HG03378 (cell line): ENCODE data around the gene RASIP1.
"Not testable (repeated sequence)": the region's sequence is repeated elsewhere in the genome, so short reads cannot be mapped to it uniquely, and the experiment has no call there.

Experiments used
- ATAC-seq: cut with Tn5 transposase; IDR thresholded peaks from one replicate; pipeline ENCODE4 v1.9.1; 2021; ENCODE audit warnings: mild to moderate bottlenecking, moderate library complexity; ENCODE audit not compliant: unreplicated experiment

RASIP1 gene

DNA sequence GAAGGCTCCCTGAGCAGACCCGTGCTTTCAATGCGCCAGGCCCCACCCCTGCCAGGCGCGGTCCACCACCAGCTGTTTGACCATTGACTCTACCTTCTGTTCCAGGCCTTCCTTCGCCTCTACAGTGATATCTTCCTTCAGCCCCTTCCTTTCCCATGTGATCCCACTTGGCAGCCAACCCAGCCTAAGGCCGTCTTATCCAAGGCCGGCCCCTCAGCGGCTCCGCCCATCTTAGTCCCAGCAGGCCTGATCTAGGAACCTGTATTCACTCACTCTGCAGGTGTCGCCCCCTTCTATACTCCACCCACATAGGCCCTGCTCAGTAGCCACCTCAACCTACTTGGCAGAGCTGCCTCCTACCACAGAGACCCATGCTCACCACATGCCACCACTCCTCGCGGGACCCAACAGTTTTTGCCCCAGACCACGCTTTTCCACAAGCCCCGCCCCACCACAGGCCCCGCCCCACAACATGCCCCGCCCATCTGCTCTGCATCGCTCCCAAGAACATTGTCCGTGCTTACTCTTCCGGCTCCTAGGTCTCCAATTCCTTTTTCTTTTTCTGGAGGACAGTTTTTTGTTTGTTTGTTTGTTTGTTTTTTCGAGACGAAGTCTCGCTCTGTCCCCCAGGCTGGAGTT, 2.9 kb downstream of the RASIP1 start:
- no peak for ATAC-seq

DNA sequence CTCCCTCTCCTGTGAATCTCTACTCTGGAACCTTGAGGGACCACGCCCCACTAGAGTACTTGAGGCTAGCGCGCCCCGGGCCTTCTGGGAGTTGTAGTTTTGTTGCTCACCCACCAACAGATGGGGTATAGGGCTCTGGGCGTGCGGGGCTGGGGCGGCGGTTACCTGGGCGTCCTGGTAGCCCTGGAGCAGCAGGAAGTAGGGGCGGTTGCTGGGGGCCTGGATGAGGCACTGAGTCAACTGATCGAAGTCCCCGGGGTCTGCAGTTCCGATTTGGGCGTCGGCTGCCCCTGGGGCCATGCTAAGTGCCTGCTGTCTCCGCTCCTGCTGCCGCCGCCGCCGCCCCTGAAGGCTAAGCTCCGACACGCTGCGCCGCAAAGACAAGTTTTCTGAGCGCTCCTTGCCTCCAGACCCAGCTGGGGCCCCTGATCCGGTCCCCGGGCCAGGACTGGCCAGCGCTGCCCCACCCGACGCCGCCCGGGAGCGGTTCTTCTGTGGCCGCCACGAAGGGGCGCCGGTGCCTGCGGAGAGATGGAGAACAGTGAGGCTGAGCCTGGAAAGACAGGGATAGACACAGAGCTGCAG, 5.3 kb downstream of the RASIP1 start:
- no peak for ATAC-seq

DNA sequence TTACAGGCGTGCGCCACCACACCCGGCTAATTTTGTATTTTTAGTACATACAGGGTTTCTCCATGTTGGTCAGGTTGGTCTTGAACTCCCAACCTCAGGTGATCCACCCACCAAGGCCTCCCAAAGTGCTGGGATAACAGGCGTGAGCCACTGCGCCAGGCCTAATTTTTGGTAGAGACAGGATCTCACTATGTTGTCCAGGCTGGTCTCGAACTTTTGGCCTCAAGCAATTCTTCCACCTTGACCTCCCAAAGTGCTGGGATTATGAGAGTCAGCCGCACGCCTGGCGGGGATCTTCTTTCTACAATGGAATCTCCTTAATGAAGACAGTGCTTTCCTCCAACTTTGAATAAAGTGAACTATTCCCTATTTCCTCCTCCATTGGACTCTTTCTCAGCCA, 5.8 kb downstream of the RASIP1 start:
- ATAC-seq: no peak

DNA sequence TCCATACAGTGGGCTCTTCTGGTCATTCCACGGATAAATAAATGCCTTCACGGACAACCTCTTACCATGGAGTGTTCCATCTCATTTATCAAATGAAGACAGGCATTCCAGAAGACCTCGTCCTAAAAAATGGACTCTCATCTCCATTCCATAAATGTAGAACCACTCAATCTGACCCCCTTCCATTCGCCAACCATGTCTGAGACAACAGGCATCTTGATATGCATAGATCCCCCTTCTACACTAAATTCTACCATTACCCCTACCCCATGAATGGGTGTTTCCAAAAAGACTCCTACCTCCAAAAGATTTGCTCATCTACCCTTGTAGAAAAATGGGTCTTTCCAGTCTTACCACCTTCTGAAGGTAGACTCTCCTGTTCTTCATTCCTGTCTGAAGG, 9.0 kb downstream of the RASIP1 start:
- no peak for ATAC-seq

DNA sequence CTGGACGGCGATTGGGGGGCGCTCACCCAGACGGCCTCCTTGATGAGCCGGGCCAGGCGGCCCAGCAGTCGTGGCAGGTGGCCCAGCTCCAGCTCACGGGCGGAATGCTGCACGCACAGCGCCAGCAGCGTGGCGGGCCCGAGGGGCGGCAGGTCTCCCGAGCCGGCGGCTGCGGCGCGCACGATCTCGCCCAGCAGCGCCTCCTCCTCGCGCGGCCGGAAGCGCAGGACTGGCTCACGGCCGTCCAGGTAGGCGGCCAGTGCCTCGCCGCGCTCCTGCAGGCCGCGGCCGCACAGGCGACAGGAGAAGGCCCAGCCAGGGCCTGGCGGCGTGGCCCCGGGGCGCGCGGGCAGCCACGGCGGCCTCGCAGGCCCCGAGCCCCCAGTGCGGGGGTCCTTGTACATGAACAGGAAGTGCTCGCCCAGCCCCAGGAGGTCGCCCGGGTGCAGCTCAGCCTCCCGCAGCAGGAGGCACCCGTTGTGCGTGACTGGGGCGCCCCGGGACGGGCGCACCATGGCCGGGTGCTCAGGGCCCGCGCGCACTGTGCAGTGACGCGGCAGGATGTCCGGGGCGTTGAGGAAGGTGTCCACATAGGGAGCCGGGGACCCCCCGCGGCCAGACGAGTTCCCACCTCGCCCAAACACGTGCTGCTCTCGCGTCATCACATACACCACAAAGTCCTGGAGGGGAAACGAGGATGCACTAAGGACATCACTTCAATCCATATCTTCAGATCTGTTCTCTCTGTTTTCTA, 11.3 kb downstream of the RASIP1 start:
- no peak for ATAC-seq

DNA sequence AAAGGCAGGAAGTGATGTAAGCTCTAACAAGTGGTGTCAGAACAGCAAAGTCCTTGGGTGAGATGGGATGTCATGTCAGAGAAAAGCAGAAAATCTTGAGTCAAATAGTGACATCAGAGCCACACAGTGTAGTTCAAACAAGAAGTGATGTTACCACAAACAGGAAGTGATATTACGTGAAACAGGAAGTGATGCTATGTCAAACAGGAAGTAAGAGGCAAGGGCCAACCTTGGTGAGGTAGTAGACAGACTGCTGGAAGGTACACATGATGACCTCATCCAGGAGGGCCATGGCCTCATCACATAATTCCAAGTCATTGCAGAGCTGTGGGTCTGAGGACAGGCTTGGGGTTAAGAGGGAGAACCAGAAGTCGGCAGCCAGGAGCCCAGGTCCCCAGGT, 13.9 kb downstream of the RASIP1 start:
- no peak for ATAC-seq

DNA sequence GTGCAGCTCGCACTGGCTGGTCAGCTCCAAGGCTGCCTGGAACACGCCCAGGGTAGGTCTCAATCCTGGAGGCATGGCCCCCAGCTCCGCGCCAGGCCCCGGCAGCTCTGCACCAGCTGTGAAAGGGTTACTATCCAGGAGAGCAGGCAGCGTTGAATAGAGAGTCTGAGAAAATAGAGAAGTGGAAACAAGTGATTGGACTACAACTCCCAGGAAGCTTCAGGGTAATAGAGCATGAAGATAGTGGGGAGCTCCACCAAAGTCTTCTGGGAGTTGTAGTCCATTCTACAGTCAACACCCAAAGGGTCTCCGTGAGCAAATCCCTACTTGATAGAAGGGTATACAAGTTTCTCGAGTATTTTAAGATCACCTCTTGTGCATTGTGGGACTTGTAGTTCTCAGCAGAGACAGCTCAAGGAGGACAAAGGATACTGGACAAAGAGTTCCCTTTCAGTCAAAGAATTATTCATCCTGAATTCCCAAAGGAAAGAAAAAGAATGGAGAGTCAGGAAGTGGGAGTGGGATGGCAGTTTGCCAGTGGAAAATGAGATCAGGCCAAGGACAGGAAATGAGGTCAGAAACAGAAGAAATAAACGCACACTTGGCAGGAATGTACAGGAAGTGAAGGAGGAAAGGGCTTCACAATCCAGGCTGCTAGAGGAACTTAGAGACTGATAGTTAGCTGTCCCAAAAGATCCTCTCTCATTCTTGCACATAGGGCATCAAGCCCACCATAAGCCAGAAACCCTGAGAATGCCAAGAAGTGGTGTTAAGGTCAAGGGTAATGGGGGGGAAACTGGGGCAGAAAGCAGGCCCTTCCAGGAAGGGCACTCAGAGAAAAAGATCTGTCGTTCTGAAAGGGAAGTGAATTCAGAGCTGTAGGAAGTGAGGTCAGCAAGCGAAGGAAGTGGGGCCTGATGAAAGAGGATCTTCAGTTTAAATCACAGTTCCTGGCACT, 15.3 kb downstream of the RASIP1 start:
- no peak for ATAC-seq

DNA sequence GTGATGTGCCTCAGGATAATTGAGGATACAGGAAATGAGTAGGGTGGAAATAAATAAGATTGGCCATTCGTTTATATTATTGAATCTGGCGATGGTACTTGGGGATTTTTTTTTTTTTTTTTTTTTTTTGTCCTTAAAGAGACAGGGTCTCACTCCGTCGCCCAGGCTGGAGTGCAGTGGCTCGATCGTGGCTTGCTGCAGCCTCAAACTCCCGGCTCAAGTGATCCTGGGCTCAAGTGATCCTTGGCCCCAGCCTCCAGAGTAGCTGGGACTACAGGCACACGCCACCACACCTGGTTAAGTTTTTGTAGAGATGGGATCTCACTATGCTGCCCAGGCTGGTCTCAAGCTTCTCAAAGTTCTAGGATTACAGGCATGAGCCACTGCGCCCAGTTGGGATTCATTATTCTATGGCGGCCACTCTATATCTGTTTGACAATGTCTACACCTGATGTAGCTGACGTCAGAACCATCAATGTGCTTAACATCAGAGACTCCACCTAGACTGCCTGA, 18.2 kb downstream of the RASIP1 start:
- ATAC-seq: no peak

DNA sequence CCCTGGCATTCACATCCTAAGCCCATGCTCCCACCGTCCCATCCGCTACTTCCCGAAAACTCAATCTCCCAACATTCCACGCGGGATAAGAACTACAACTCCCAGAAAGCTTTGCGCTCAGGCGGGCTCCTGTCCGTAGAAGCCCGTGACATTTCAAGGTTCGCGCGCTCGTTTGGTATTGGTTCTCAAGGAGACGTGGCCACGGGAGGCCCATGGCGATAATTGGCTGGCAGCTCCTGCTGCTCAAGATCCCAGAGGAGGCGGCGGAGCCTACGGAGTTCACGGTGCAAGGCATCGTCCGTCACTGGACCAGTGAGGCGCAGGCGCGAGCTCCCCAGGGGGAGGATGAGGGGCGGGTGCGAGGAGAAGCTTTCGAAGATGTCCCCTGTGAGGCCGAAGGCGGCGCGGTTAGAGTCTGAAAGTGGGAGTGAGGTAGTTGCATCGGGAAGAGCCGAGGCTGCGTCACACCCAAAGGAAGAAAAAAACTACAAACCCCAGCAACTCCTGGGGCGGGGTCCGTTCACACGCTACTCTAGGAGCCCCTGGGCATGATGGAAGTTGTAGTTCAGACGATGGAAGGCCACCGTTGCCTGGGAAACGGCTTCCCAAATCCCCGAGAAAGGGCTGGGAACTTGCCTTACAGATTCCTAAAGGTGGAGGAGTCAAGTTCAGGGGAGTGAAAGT, 19.7 kb downstream of the RASIP1 start:
- peak; percentile 79 for ATAC-seq

DNA sequence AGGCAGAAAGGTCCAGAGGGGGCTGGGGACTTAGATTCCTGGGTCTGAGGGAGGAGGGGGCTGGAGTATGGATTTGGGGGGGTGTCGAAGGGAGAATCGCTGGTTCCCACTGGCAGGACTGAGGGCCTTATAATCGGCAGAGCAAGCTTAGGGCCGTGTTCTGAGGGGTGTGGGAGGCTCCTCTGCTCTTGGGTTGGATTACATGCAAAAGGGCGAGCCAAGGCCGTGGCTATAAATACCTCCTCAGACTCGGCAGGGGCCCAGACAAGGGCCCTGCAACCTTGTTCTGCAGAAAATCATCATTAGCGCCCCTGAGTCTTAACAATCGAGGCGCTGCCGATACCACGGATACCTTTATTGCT, 20.2 kb downstream of the RASIP1 start:
- no peak for ATAC-seq

DNA sequence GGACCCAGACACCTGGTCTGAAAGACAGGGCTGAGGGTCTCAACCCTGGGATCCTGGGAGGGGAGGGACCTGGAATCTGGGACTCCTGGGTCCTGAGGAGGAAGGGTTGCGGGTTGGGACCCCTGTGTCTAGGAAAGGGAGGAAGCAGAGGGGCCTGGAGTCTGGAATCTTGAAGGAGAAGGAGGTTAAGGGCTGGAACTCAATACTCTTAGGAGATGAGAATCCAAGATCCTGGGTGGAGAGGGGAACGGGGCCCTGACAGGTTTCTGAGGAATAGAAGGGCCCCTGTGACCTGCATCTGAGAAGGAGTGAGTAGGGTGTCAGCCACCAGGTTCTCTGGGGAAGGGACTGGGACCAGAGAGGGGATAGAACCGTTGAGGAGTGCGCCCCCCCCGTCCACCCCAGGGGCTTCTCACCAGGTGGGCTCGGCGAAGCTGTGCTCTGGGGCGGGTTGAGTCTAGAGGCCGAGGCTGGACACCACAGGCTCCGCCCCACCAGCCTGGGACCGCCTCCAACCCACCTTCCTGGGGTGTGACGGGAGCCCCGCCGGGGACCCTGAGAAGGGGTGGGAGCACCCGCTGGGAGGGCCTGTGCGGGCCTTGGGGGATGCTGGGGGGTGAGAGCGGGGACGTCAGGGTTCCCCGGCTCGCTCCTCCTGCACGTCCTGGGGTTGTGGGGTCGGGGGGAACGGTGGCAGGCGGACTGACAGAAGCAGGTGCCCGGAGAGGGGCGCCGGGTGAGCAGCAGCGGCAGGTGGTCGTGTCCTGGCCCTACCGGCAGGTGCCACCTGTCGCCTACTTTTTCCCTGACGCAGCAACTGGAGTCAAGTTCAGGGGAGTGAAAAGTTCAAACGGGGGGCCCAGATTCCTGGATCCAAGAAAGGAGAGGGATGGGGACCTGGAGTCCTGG, 20.9 kb downstream of the RASIP1 start, which contains the start of gene MAMSTR:
Gene MAMSTR, minus strand, starts transcription at position 463 of the 909 bp plus-strand sequence. CDS start 694 bp downstream, outside the sequence.
- no peak for ATAC-seq

DNA sequence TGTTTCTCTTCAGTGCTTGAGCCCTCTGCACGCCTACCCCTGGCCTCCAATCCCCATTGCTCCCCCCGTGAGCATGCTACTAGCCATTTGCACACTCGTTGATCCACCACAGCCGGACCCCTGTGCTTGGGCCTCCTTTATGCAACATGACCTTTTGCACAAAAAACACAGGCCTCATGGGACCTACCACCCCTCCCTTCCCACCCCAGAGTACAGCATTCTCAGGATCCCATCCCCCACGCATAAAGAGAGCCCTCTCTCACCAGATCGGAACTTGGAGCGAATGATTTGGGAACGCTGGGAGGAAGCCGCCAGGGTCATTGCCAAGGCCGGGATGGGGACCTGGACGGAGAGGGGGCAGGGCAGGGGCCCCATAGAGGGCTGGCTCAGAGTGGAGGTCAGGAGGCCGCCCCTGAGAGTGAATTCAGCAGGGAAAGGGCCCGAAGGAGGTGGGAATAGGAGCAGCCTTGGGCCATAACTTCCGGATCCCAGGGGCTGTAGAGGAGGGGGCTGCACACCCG, 21.6 kb downstream of the RASIP1 start:
- ATAC-seq: no peak

DNA sequence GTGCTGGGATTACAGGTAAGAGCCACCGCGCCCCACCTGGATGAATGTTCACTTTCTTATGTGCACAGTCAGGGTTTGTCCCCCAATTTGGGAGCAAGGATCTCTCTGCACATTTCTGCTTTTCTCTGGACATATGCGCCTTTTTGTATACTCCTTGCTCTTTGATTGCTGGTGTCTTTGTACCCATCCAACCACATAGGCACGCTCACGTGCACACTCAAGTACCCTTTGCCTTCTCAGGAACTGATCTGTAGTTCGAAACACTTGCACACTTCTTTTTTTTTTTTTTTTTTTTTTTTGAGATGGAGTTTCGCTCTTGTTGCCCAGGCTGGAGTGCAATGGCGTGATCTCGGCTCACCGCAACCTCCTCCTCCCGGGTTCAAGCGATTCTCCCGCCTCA, 22.3 kb downstream of the RASIP1 start:
- not testable (repeated sequence) for ATAC-seq

DNA sequence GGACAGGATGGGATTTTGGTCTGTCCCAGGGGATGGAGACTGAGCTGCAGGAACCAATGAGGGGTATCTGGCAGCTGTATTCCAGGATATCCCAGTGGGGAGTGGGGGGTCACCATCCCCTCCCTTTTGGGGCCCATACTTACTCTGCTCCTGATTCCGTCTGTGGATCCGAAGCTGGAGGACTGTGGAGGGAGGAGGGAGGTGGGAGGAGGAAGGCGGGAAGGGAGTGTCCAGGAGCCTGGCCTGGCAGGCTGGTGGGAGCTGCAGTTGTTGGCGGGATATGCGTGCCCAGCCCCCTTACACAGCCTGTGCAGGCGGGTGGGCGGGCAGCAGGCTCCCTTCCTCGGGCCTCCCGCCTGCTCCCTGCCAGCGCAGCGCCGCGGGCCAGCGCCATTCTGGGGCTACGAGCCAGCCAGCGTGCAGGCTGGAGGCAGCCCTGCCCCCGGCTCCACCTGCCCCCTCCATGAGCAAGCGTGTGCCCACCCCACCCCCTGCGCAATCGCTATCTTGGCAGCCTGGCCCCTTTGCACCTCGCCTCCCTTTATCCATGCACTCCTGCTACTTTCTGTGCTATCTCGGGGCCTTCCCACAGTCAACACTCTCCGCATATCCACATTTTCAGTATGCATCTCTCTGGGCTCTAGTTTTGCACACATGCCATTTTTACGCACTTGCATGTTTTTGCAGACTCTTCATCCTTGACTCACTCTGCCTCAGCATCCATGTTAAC, 23.7 kb downstream of the RASIP1 start:
- no peak for ATAC-seq

DNA sequence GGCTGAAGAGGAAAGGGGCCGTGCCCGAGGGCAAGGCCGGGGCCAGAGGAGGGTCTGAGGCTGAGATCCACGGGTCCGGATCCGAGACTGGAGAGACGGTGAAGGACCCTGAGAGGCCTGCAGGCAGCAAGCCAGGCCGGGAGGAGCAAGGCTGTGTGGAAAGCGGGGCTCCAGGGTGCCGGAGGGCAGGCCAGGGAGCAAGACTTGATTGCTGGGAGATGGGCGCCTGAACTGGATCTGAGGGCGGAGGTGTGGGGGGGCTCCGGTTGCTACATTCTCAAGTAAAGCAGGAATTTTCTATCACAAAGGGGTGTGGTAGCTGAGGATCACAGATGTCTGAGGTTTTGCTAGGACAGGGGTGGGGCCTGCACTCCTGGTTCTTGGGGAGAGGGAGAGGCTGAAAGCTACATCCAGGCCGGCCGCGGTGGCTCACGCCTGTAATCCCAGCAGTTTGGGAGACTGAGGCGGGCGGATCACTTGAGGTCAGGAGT, 24.7 kb downstream of the RASIP1 start:
- ATAC-seq: no peak

DNA sequence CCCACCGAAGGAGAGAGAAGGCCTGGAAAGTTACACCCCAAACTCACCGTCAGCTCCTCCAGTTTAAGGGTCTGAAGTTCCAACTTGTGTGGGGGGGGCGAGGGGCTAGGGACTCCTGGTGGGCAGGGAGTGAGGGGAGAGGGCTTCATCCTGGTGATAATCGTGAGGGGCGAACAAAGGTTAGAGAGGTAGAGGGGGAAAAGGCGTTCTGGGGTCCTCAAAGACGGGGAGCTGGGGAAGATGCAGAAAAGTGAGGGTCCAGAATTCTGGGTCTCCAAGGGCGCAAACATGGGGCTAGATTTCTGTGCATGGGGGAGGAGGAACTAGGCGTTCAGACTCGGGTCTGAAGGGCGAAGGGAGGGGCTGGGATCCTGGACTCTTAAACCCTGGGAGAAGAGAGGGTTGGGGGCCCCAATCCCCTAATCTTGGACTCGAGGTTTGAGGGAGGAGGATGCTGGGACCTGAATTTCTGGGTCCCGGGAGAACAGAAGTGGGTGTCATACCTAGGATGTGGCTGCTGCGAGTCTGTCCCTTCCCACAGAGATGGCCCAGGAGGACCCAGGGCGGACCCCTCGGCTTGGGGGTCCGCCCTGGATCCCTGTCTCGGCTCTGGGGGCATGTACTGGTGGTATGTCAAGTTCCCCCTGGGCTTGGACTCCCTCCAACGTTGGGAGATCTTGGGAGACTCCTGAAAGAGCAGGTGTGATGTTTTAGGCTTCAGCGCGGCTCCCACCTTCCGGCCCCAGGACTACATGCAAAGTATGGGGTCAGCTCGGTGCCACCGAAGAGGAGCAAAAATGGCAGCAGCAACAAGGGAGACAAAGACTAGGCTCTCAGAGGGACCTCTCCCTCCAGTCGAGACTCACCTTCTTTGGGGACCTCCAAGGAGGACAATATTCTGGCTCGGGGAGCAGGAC, 25.4 kb downstream of the RASIP1 start:
- ATAC-seq: no peak
